Measurements from ENCODE around the gene PLEKHG4B.

- no peak for TF ChIP-seq CTCF (conservative IDR thresholded peaks at IDR 0.05)
- no peak for TF ChIP-seq ZFX (IDR thresholded peaks at IDR 0.05)
These were observed 37.2 kb downstream of the PLEKHG4B start for GRCh38 chr5:129148-129547.
